ENCODE measurements around the gene C17orf50.

Gene C17orf50

DNA sequence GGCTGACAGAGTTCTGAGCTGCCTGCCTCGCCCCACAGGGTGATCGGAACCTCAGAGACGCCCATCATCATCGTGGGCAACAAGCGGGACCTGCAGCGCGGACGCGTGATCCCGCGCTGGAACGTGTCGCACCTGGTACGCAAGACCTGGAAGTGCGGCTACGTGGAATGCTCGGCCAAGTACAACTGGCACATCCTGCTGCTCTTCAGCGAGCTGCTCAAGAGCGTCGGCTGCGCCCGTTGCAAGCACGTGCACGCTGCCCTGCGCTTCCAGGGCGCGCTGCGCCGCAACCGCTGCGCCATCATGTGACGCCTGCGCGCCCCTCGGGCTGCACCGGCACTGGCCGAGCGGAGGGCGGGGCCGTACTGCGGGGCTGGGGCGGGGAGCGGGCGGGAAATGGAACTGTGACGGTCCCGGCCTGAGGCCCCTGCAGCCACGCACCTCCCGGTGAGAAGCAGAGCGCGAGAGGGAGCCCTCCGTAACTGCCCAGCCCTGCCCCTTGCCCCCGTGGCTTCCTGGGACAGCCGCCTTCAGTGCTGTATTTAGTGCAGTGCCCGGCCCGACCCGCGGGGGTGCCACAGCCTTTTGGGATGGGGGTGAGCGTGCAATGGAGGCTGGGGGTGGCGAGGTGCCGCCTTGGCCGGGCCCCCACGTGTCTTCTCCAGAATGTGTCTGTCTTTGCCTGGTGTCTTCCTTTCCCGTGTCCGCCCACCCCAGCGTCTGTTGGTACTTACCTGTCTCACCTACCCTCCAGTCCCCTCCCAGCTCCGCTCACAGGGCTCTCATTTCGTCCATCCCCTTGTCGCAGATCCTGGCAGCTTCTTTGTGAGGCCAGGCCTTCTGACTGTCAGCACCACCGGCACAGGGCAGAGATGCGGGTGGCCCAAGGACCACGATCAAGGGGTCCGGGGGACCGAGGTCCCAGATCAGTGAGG lies 19.4 kb upstream of the C17orf50 start:
- Mint-ChIP-seq H3K4me3 (peak overlapping the region; percentile 54), H3K4me1 (ENCODE audit: low read depth) (peaks cover 2% of the 10 kb centered on the region), H3K9me3 (no peaks in the 10 kb centered on the region), H3K27me3 (ENCODE audit: low read depth) (peaks cover 45% of the 10 kb centered on the region), H3K36me3 (ENCODE audit: low read depth) (no peaks in the 10 kb centered on the region), H3K27ac (no peak overlapping the region)
- no peak for DNase-seq (ENCODE audit: low spot score)

DNA sequence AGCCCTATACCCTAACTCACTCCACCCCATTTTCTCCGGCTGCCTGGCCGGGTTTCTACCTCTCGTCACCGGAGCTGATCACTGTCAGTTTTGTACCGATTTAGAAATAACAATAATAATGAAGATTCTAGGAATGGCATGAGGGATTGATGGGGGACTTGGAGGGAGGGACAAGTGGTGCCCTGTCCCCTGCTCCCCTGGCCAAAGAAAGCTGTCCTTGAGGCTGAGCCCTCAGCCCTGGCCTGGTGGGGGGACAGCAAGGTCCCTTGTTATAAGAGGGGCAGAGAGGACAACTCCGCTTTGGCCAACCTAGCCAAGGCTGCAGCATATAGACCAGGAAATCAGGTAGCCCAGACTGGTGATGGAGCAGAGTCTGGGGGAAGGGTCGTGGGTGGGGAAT lies 18.2 kb upstream of the C17orf50 start:
- Mint-ChIP-seq H3K27ac (no peak overlapping the region), H3K9me3 (no peaks in the 10 kb centered on the region), H3K36me3 (ENCODE audit: low read depth) (no peaks in the 10 kb centered on the region), H3K4me1 (ENCODE audit: low read depth) (peaks cover 2% of the 10 kb centered on the region), H3K4me3 (no peak overlapping the region), H3K27me3 (ENCODE audit: low read depth) (peaks cover 45% of the 10 kb centered on the region)
- DNase-seq (ENCODE audit: low spot score), result no peak

DNA sequence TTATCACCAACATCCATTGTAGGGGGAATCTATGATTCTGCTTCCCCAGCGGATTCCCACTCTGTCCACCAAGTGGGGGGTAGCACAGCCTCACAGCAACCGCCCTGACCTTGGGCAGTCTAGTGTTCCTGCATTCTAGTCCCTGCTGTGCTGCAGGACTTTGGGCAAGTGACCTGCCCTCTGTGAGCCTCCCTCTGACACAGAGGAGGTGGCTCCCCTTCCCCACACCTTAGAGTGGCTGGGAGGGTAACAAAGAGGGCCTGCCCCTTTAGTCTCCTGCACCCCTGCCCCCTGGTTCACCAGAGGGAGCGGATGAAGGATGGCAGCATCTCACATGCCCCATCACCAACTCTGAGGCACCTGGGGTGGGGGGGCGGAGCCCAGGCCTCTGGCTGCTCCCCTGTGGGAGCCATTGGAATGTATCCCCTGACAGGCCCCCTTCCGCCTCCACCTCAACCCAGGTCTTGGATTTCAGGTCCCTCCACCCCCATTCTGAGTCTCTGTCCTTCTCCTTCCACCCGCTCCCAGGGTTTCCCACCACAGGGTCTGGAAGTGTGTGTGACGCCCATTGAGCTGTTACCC lies 17.7 kb upstream of the C17orf50 start:
- H3K36me3 Mint-ChIP-seq (ENCODE audit: low read depth), result no peaks in the 10 kb centered on the region
- no peak for DNase-seq (ENCODE audit: low spot score)
- no peak overlapping the region for H3K4me3 Mint-ChIP-seq
- peaks cover 44% of the 10 kb centered on the region for H3K27me3 Mint-ChIP-seq (ENCODE audit: low read depth)
- no peak overlapping the region for H3K27ac Mint-ChIP-seq
- H3K4me1 Mint-ChIP-seq (ENCODE audit: low read depth), result peaks cover 2% of the 10 kb centered on the region
- no peaks in the 10 kb centered on the region for H3K9me3 Mint-ChIP-seq

DNA sequence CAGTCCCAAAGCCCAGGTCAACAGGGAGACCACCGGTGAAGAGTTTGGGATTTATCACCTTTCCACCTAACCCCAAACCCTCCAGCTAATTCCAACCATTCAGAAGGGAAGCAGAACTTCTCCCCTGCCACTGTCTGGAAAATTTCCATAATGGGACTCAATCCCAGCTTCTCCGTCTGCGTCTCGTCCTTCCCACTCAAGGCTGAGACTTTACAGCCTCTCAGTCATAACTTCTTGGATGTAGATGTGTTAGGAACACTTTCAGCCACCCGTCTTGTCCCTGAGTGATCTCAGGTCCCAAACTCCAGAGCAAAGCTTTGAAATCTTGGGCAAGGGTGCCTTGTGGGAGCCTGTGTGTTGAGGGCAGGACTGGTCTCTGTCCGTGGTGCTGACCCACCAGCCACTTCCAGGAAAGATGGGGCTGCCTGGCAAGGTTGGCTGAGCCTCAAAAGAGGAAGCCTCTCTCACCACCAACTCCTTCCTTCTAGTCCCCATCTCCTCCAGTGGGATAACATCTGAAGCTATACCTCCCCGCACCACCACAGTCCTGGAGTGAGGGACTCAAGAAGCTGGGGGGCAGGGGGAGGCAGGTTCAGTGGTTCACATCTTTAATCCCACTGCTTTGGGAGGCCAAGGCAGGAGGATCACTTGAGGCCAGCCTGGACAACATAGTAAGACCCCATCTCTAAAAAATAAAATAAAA lies 16.9 kb upstream of the C17orf50 start:
- Mint-ChIP-seq H3K27me3 (ENCODE audit: low read depth) (peaks cover 46% of the 10 kb centered on the region), H3K27ac (no peak overlapping the region), H3K4me1 (ENCODE audit: low read depth) (peaks cover 2% of the 10 kb centered on the region), H3K4me3 (no peak overlapping the region), H3K9me3 (no peaks in the 10 kb centered on the region), H3K36me3 (ENCODE audit: low read depth) (no peaks in the 10 kb centered on the region)
- no peak for DNase-seq (ENCODE audit: low spot score)

DNA sequence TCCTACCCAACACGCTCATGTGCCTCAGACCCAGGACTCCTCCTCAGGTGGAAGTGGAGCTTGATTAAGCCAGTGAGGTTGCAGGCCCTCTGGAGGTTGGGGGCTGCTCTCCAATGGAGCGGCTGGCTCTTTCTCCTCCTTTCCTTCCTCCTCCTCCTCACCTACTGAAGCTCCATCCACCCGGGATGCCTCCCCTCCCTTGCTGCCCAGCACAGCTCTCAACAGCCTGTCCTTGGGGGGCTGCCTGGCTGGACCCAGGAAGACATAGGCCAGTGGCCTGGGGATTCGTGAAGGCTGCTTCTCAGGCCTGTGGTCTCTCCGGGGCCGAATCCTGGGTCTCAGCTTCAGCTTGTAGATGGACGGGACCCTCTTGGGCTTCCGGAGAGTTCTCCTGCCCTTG lies 15.9 kb upstream of the C17orf50 start:
- no peaks in the 10 kb centered on the region for H3K9me3 Mint-ChIP-seq
- no peaks in the 10 kb centered on the region for H3K36me3 Mint-ChIP-seq (ENCODE audit: low read depth)
- no peak for DNase-seq (ENCODE audit: low spot score)
- no peak overlapping the region for H3K4me3 Mint-ChIP-seq
- peaks cover 7% of the 10 kb centered on the region for H3K4me1 Mint-ChIP-seq (ENCODE audit: low read depth)
- no peak overlapping the region for H3K27ac Mint-ChIP-seq
- H3K27me3 Mint-ChIP-seq (ENCODE audit: low read depth), result peaks cover 46% of the 10 kb centered on the region

DNA sequence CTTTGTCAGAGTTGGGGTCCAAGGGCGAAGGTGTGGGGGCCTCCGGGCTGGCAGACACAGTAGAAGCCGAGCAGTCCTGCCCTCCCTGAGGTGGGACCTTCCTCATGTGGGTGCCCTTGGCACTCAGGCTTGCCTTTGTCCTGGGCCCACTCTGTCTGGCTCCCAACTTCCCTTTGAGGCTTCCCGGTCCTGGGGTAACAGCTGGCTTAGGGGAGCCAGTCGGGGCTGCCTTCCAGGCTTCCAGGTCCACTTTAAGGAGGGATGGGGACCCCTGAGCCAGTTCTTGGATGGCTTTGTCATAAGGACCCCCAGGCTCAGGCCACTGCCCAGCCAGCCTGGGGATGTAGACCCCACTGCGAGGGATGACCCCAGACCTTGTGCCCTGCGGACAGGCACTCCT lies 15.4 kb upstream of the C17orf50 start:
- no peak for DNase-seq (ENCODE audit: low spot score)
- Mint-ChIP-seq H3K27me3 (ENCODE audit: low read depth) (peaks cover 45% of the 10 kb centered on the region), H3K27ac (no peak overlapping the region), H3K9me3 (no peaks in the 10 kb centered on the region), H3K4me1 (ENCODE audit: low read depth) (peaks cover 9% of the 10 kb centered on the region), H3K36me3 (ENCODE audit: low read depth) (no peaks in the 10 kb centered on the region), H3K4me3 (no peak overlapping the region)

DNA sequence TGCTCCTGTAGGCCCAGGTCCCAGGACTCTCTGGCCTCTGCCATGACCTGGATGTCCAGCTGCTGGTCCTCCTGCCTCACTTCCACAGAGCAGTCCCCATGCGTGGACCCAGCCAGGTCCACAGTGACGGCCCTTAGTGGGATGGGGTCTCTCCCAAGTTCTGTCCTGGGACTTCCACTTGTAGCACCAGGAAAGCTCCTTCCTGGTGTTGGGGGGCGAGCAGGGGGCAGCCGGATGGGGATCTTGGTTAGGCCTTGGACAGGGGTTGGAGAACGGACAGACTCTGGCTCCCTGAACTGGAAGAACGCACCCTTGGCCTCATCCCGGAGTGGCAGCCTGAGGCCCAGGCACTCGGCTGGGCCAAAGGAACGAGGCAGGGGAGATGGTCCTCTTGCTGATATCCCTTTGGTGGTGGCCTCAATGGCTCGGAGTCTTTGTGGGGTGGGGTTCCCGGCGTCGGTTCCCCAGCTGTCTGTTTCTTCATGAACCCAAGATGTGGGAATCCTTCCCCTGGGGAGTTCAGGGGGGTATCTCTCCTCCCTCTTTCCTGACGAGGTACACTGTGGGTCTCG lies 14.9 kb upstream of the C17orf50 start:
- H3K27me3 Mint-ChIP-seq (ENCODE audit: low read depth), result peaks cover 44% of the 10 kb centered on the region
- no peak overlapping the region for H3K27ac Mint-ChIP-seq

DNA sequence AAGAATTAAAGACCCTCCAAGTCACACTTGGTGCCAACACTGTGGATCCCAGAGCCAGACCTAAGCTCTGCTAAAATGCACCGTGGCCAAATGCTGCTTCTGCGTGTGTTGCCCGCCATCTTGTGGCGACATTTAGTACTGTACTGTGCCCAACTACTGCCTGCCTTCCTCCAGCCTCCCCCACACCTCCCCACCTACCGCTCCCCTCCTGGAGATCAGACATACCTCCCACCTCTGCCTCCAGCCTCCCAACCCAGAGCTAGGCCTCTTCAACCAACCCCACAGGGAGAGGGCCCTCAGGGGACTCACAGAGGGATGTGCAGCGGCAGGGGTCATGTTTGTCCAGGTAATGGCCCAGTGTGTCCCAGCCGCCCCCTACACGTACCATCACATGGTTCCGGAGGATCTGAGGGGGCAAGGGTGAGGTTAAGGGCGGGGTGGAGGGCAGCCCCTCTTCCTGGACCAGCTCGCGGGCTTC lies 13.1 kb upstream of the C17orf50 start:
- Mint-ChIP-seq H3K4me3 (no peak overlapping the region), H3K9me3 (no peaks in the 10 kb centered on the region), H3K36me3 (ENCODE audit: low read depth) (no peaks in the 10 kb centered on the region), H3K4me1 (ENCODE audit: low read depth) (peaks cover 7% of the 10 kb centered on the region), H3K27ac (no peak overlapping the region), H3K27me3 (ENCODE audit: low read depth) (peaks cover 37% of the 10 kb centered on the region)
- DNase-seq (ENCODE audit: low spot score), result peak; percentile 56

More for the DNA sequence above, 14.9 kb upstream of the C17orf50 start:
- H3K9me3 Mint-ChIP-seq, result no peaks in the 10 kb centered on the region
- no peak for DNase-seq (ENCODE audit: low spot score)
- no peak overlapping the region for H3K4me3 Mint-ChIP-seq
- H3K36me3 Mint-ChIP-seq (ENCODE audit: low read depth), result no peaks in the 10 kb centered on the region
- peaks cover 9% of the 10 kb centered on the region for H3K4me1 Mint-ChIP-seq (ENCODE audit: low read depth)

DNA sequence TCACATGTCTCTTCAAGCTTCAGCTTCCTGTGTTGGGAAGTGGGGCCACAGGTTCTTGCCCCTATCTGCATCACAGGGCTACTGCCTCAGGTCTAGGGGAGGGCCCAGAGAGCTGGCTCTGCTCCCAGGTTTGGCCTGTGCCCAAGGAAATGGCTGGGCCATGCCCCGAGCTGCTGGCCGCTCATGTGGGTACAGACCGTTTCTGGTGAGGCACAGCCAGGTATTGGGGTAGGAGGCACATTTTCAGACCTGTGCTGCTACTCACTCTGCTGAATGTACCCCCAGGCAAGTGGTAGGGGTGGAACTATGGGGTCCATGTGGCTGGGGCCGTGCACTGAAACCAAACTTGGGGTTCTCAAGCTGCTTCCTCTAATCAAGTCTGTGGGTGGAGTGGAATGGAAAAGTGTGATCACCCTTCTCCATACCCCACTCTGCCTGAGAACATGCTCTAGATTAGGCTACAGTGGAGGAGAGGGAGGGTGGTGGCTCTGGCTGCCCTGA lies 12.3 kb upstream of the C17orf50 start:
- no peak overlapping the region for H3K4me3 Mint-ChIP-seq
- no peaks in the 10 kb centered on the region for H3K9me3 Mint-ChIP-seq
- peaks cover 7% of the 10 kb centered on the region for H3K4me1 Mint-ChIP-seq (ENCODE audit: low read depth)
- H3K36me3 Mint-ChIP-seq (ENCODE audit: low read depth), result no peaks in the 10 kb centered on the region
- no peak overlapping the region for H3K27ac Mint-ChIP-seq
- H3K27me3 Mint-ChIP-seq (ENCODE audit: low read depth), result peaks cover 38% of the 10 kb centered on the region
- DNase-seq (ENCODE audit: low spot score), result no peak

DNA sequence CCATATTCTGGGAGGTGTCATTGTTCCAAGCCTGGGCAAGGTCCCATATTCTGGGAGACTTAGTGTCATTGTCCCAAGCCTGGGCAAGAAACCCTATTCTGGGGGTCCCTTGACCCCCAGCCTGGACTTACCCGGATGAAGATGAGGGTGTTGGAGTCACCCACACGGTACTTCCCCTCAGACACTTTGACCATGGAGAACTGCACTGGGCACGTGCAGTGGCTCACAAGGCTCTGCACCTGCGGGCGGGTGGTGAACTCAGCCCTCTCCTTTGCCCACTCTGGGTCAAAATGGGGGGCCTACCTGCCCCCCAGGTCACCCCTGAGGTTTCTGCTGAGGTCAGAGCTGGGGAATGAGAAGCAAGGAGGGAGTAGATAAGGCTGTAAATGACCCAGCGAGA lies 11.7 kb upstream of the C17orf50 start:
- no peak overlapping the region for H3K4me3 Mint-ChIP-seq
- DNase-seq (ENCODE audit: low spot score), result no peak
- peaks cover 39% of the 10 kb centered on the region for H3K27me3 Mint-ChIP-seq (ENCODE audit: low read depth)
- H3K36me3 Mint-ChIP-seq (ENCODE audit: low read depth), result no peaks in the 10 kb centered on the region
- peaks cover 7% of the 10 kb centered on the region for H3K4me1 Mint-ChIP-seq (ENCODE audit: low read depth)
- no peak overlapping the region for H3K27ac Mint-ChIP-seq
- H3K9me3 Mint-ChIP-seq, result no peaks in the 10 kb centered on the region

DNA sequence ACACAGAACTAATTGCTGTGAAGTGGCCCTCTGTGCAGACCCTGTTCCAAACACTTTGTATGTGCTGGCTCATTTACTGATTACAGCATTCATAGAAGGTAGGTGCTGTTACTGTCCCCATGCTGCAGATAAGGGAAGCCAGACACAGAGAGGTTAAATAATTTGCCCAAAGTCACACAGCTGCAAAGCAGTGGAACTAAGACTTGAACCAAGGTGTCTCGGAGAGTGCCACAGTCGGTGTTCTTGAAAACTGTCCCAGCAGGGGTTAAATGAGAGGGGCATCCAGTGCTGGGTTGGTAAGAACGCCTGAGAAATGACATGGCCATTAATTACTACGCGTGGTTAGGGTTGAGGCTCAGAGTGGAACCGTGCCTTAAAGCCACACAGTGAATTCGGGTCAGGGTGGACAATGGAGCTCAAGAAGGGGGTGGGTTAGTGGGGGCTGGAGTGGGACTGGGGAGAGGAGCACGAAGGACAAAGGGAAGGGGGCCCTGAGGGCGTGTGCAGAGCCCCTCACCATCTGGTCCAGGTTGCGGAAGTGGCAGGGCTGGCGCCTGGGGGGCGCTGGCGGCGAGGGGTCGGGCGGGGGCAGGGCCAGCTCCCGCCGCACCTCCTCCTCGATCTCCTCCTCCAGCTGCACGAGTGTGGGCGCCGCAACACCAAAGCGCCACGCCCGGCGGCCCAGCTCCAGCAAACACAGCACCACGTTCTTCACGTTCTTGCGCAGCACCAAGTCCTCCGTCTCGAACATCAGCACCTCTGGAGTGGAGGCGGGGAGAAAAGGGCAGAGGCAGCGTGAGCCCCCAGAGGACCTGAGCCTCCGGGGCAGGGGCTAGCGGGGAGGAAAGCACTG lies 10.9 kb upstream of the C17orf50 start:
- Mint-ChIP-seq H3K4me3 (no peak overlapping the region), H3K27ac (no peak overlapping the region), H3K36me3 (ENCODE audit: low read depth) (no peaks in the 10 kb centered on the region), H3K9me3 (no peaks in the 10 kb centered on the region), H3K4me1 (ENCODE audit: low read depth) (peaks cover 7% of the 10 kb centered on the region), H3K27me3 (ENCODE audit: low read depth) (peaks cover 37% of the 10 kb centered on the region)
- DNase-seq (ENCODE audit: low spot score), result no peak

DNA sequence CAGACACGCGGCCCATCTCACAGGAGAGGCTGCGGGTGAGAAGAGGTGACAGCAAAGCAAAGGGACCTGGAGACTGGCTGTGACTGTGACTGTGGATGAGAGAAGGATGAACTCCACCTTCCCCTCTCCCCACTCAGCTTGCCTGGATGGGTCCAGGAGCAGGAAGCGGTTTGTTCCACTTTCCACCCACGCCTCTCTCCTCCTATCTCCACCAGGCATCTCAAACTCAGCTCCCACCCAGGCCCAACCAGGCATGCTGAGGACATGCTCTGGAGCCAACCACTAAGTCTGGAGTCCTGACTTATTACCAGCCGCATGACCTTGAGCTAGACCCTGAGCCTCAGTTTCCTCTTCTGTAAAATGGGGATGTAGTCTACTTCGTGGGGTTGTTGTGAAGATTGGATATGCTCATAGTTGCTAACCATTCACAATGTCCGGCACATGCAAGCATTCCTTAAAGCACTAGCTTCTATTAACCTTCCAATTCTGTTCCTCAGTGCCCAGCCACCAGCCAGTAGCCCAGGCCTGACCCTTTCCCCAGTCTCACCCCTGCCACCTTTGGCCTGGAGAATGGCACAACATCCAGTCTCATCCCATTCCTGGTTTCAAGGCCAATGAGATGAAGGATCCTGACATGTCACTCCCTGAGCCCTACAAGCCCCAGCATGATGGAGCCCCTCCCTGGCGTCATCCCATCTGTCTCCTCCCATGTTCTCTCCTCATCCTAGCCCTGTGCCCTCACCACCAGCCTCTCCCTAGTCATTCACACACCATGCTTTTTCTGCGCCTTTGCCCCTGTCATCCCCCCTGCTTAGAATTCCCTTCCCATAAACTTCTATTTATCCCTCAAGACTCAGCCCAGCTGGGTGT lies 9.9 kb upstream of the C17orf50 start:
- Mint-ChIP-seq H3K4me1 (ENCODE audit: low read depth) (peaks cover 7% of the 10 kb centered on the region), H3K9me3 (no peaks in the 10 kb centered on the region), H3K27me3 (ENCODE audit: low read depth) (peaks cover 37% of the 10 kb centered on the region), H3K27ac (no peak overlapping the region), H3K4me3 (no peak overlapping the region), H3K36me3 (ENCODE audit: low read depth) (no peaks in the 10 kb centered on the region)
- no peak for DNase-seq (ENCODE audit: low spot score)
